HL-60 (cell line): ENCODE results near the gene CTNND2.
"Not testable (repeated sequence)": the region's sequence is repeated elsewhere in the genome, so short reads cannot be mapped to it uniquely, and the experiment has no call there.

Experiments
- DNase-seq, 2 experiments: peaks; one replicate each; pipeline ENCODE4 v3.0.0-alpha.2; 2010 to 2020; ENCODE audit warnings: low read depth in 1 of 2, low spot score in 1 of 2
- H3K27ac ChIP-seq: fragments of 250-450 bp; sonication (Bioruptor Pico); replicated peaks from 2 replicates; pipeline ENCODE4 v1.5.1; 2020; ENCODE audit warnings: mild to moderate bottlenecking, moderate library complexity
- H3K27me3 ChIP-seq: fragments of 250-450 bp; sonication (Bioruptor Pico); 2 replicates; pipeline ENCODE4 v1.5.1; 2021; ENCODE audit warnings: mild to moderate bottlenecking, moderate library complexity; ENCODE audit not compliant: insufficient read depth, poor library complexity, severe bottlenecking
- H3K4me3 ChIP-seq: replicated peaks from 2 replicates; pipeline ENCODE4 v1.5.1; 2011; ENCODE audit warnings: mild to moderate bottlenecking, control low read depth, low read length; ENCODE audit not compliant: insufficient read depth
- CTCF ChIP-seq: IDR thresholded peaks from one replicate; pipeline ENCODE4 v1.5.1; 2011; ENCODE audit warnings: low read length, control low read depth, inconsistent platforms; ENCODE audit not compliant: insufficient read depth
- GABPA ChIP-seq: IDR thresholded peaks from 2 replicates; pipeline ENCODE4 v1.6.1; 2012; ENCODE audit warnings: low read depth
- POLR2AphosphoS5 ChIP-seq: IDR thresholded peaks from 2 replicates; pipeline ENCODE4 v1.6.1; 2012; ENCODE audit warnings: low read depth
- REST ChIP-seq: IDR thresholded peaks from 2 replicates; pipeline ENCODE4 v1.6.1; 2012; ENCODE audit warnings: low read depth; ENCODE audit not compliant: insufficient replicate concordance
- SPI1 ChIP-seq: IDR thresholded peaks from 2 replicates; pipeline ENCODE4 v1.6.1; 2012; ENCODE audit warnings: low read depth, mild to moderate bottlenecking, borderline replicate concordance

Gene CTNND2

GRCh38 chr5:11619339-11620024, 284.8 kb downstream of the CTNND2 start:
- Histone ChIP-seq H3K4me3 (no peak overlapping the region), H3K27ac (no peak overlapping the region), H3K27me3 (no peaks in the 10 kb centered on the region)
- no peak for DNase-seq
- TF ChIP-seq CTCF (no peak), REST (no peak), SPI1 (no peak), POLR2AphosphoS5 (no peak), GABPA (no peak)

GRCh38 chr5:11617080-11617479, 287.2 kb downstream of the CTNND2 start:
- TF ChIP-seq CTCF (no peak), REST (no peak), GABPA (no peak), SPI1 (no peak), POLR2AphosphoS5 (no peak)
- DNase-seq: no peak
- H3K4me3 ChIP-seq: no peak overlapping the region
- no peaks in the 10 kb centered on the region for H3K27me3 ChIP-seq
- no peak overlapping the region for H3K27ac ChIP-seq

- DNase-seq, H3K4me3 ChIP-seq, H3K27ac ChIP-seq, H3K27me3 ChIP-seq: not testable (repeated sequence)
Observed at GRCh38 chr5:11616624-11617023, 287.6 kb downstream of the CTNND2 start.

- H3K27me3 ChIP-seq: no peaks in the 10 kb centered on the region
- TF ChIP-seq REST (no peak), POLR2AphosphoS5 (no peak), SPI1 (no peak), CTCF (no peak), GABPA (no peak)
- no peak for DNase-seq
- no peak overlapping the region for H3K4me3 ChIP-seq
- H3K27ac ChIP-seq: no peak overlapping the region
Observed at GRCh38 chr5:11611011-11611410, 293.2 kb downstream of the CTNND2 start.
